Loucy (cell line): Measurements from ENCODE around the gene SLIT1.

Source experiments
- CTCF ChIP-seq: fragments of 200-600 bp; sonication (generic); conservative IDR thresholded peaks from 2 replicates; pipeline ENCODE4 v1.5.1; 2014; ENCODE audit warnings: mild to moderate bottlenecking, antibody characterized with exemption, low read length
- EZH2phosphoT487 ChIP-seq: fragments of 200-600 bp; IDR thresholded peaks from 2 replicates; pipeline ENCODE4 v1.6.1; 2018; ENCODE audit warnings: antibody characterized with exemption, mild to moderate bottlenecking, moderate library complexity, borderline replicate concordance

GRCh38 chr10:97217299-97217698, 31.5 kb upstream of the SLIT1 start:
- no peak for TF ChIP-seq CTCF
- no peak for TF ChIP-seq EZH2phosphoT487
